Measurements from ENCODE around the gene CLDND2.

Gene CLDND2

GRCh38 chr19:51359294-51359693 lies 9.5 kb downstream of the CLDND2 start:
- Histone ChIP-seq H3K27ac (ENCODE audit: extremely low read depth, low read depth, low read length) (peak overlapping the region; percentile 41; the same call in 1 of the 2 replicates), H3K4me3 (ENCODE audit: low read depth, low read length) (no peak overlapping the region), H3K9me3 (ENCODE audit: control insufficient read depth, insufficient read depth, low read depth, low read length) (no peaks in the 10 kb centered on the region), H3K36me3 (ENCODE audit: control insufficient read depth in 2 of 2, insufficient read depth in 1 of 2, low read length in 2 of 2) (no peaks in the 10 kb centered on the region; a peak in 1 of 3 replicates), H3K4me1 (ENCODE audit: control insufficient read depth, insufficient read depth, low read length) (peaks cover 18% of the 10 kb centered on the region)
- POLR2A ChIA-PET, result interaction anchor here (0.7 to 2.8 kb wide), 4 partner anchors 9 to 35 kb away, joined by 3 to 15 read pairs (median 8); partner anchors contain the start of gene CLDND2
- 0 out of 2 replicates have a peak, but pooled peaks have one; percentile 21 for TF ChIP-seq ZNF449 (tag by site-specific recombination; IDR thresholded peaks at IDR 0.05)
- TF ChIP-seq WT1 (tag by site-specific recombination; IDR thresholded peaks at IDR 0.05), result 0 out of 2 replicates have a peak, but pooled peaks have one; percentile 26
- no peak for TF ChIP-seq ZNF146 (tag by site-specific recombination; IDR thresholded peaks at IDR 0.05)
- TF ChIP-seq ZFP69B (tag by site-specific recombination; IDR thresholded peaks at IDR 0.05), result peak; percentile 80
- peak; percentile 38 for TF ChIP-seq ZNF335 (tag by site-specific recombination; conservative IDR thresholded peaks at IDR 0.05)
- TF ChIP-seq KLF8 (tag by site-specific recombination; IDR thresholded peaks at IDR 0.05), result 0 out of 2 replicates have a peak, but pooled peaks have one; percentile 46
- TF ChIP-seq ZBTB20 (tag by site-specific recombination; IDR thresholded peaks at IDR 0.05), result peak; percentile 66
- peak; percentile 20; the same call in 1 of the 2 replicates for TF ChIP-seq ZBTB17 (tag by site-specific recombination; IDR thresholded peaks at IDR 0.05)
- TF ChIP-seq ZNF645 (tag by site-specific recombination; IDR thresholded peaks at IDR 0.05), result no peak
- TF ChIP-seq ZNF692 (tag by site-specific recombination; IDR thresholded peaks at IDR 0.05), result peak; percentile 96
- no peak for TF ChIP-seq ZNF10 (tag by site-specific recombination; IDR thresholded peaks at IDR 0.05)
- TF ChIP-seq, protein P1, sequence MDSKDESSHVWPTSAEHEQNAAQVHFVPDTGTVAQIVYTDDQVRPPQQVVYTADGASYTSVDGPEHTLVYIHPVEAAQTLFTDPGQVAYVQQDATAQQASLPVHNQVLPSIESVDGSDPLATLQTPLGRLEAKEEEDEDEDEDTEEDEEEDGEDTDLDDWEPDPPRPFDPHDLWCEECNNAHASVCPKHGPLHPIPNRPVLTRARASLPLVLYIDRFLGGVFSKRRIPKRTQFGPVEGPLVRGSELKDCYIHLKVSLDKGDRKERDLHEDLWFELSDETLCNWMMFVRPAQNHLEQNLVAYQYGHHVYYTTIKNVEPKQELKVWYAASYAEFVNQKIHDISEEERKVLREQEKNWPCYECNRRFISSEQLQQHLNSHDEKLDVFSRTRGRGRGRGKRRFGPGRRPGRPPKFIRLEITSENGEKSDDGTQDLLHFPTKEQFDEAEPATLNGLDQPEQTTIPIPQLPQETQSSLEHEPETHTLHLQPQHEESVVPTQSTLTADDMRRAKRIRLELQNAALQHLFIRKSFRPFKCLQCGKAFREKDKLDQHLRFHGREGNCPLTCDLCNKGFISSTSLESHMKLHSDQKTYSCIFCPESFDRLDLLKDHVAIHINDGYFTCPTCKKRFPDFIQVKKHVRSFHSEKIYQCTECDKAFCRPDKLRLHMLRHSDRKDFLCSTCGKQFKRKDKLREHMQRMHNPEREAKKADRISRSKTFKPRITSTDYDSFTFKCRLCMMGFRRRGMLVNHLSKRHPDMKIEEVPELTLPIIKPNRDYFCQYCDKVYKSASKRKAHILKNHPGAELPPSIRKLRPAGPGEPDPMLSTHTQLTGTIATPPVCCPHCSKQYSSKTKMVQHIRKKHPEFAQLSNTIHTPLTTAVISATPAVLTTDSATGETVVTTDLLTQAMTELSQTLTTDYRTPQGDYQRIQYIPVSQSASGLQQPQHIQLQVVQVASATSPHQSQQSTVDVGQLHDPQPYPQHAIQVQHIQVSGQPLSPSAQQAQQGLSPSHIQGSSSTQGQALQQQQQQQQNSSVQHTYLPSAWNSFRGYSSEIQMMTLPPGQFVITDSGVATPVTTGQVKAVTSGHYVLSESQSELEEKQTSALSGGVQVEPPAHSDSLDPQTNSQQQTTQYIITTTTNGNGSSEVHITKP (tag by site-specific recombination; IDR thresholded peaks at IDR 0.05), result no peak
- TF ChIP-seq ZNF660 (tag by site-specific recombination; IDR thresholded peaks at IDR 0.05), result no peak
- TF ChIP-seq OSR2 (tag by site-specific recombination; IDR thresholded peaks at IDR 0.05), result peak; percentile 59; the same call in 1 of the 2 replicates
- CTCF ChIA-PET, result interaction anchor here (0.7 to 1.1 kb wide), 4 partner anchors 18 to 62 kb away, joined by 3 read pairs; partner anchors contain the start of gene VSIG10L

DNA sequence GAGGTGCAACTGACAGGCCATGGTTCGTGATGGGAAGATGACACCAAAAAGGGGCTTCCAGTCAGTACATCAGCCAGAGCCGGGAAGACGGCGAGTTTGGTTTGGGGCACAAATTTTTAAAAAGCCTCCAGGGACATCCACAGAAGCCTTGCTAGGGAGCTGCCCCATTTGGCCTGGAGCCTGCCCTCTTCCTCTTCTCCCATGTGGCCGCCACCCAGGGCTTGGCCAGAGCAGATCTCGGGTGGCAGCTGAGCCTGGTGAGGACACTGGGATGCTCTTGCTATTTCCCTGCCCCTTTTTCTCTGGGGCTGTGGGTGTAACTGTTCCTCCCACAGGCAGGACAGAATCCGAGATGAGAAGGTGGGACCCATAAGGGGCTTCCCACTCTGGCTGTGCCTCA lies 10.9 kb downstream of the CLDND2 start:
- Histone ChIP-seq H3K4me1 (ENCODE audit: control insufficient read depth, insufficient read depth, low read length) (peaks cover 17% of the 10 kb centered on the region), H3K9me3 (ENCODE audit: control insufficient read depth, insufficient read depth, low read depth, low read length) (no peaks in the 10 kb centered on the region), H3K4me3 (ENCODE audit: low read depth, low read length) (no peak overlapping the region), H3K27ac (ENCODE audit: extremely low read depth, low read depth, low read length) (no peak overlapping the region), H3K36me3 (ENCODE audit: control insufficient read depth in 2 of 2, insufficient read depth in 1 of 2, low read length in 2 of 2) (peaks cover 0 to 2% of the 10 kb centered on the region in 2 experiments; a peak in 2 of 3 replicates)
- ChIA-PET POLR2A (no interaction called here), CTCF (interaction anchor here (0.6 kb wide), 2 partner anchors 114 to 152 kb away, joined by 3 to 4 read pairs; no protein-coding TSS in a partner anchor)
- TF ChIP-seq GLIS1 (tag by site-specific recombination; IDR thresholded peaks at IDR 0.05) (peak; percentile 75), ZNF837 (tag by site-specific recombination; IDR thresholded peaks at IDR 0.05) (no peak), KLF1 (tag by site-specific recombination; IDR thresholded peaks at IDR 0.05) (0 out of 2 replicates have a peak, but pooled peaks have one; percentile 18), EGR2 (tag by site-specific recombination; IDR thresholded peaks at IDR 0.05; ENCODE audit: low read depth) (peak; percentile 31; the same call in 1 of the 2 replicates)
